ENCODE measurements around the gene TOMM40L. TPM values are rescaled to one million over a fixed set of nuclear protein-coding genes. Genes with fewer than 3 reads are reported as not detected.

TOMM40L gene
- total RNA-seq, 1 experiment from 2014 or later, result 15.0 TPM

GRCh38 chr1:161214369-161214768 lies 11.5 kb upstream of the TOMM40L start:
- Mint-ChIP-seq H3K27ac (ENCODE audit: unreplicated experiment) (no peak overlapping the region), H3K27me3 (ENCODE audit: unreplicated experiment) (peaks cover 21% of the 10 kb centered on the region), H3K36me3 (ENCODE audit: insufficient read depth, unreplicated experiment) (peaks cover 57% of the 10 kb centered on the region), H3K4me1 (ENCODE audit: low read depth, unreplicated experiment) (peaks cover 19% of the 10 kb centered on the region), H3K9me3 (ENCODE audit: low read depth, unreplicated experiment) (no peaks in the 10 kb centered on the region), H3K4me3 (ENCODE audit: low read depth, unreplicated experiment) (no peak overlapping the region)
- no TSS peak for BruUV-seq (replicated peaks)
- no peak for TF ChIP-seq CTCF (IDR thresholded peaks at IDR 0.05; ENCODE audit: unreplicated experiment)
- DNase-seq, result no peak
- intact Hi-C loops (cut with micrococcal nuclease; ENCODE audit: unreplicated experiment), result no loop called here
- CTCF ChIA-PET, result no interaction called here

- CTCF ChIA-PET, result no interaction called here
- Mint-ChIP-seq H3K4me1 (ENCODE audit: low read depth, unreplicated experiment) (peaks cover 12% of the 10 kb centered on the region), H3K9me3 (ENCODE audit: low read depth, unreplicated experiment) (no peaks in the 10 kb centered on the region), H3K27me3 (ENCODE audit: unreplicated experiment) (peaks cover 26% of the 10 kb centered on the region), H3K27ac (ENCODE audit: unreplicated experiment) (no peak within 1 kb of the TSS), H3K4me3 (ENCODE audit: low read depth, unreplicated experiment) (no peak within 1 kb of the TSS), H3K36me3 (ENCODE audit: insufficient read depth, unreplicated experiment) (peaks cover 50% of the 10 kb centered on the region)
- intact Hi-C loops (cut with micrococcal nuclease; ENCODE audit: unreplicated experiment), result no loop called here
- BruUV-seq (replicated peaks), result no TSS peak
- no peak for TF ChIP-seq CTCF (IDR thresholded peaks at IDR 0.05; ENCODE audit: unreplicated experiment)
- DNase-seq, result no peak
Measured at GRCh38 chr1:161215076-161215475, 10.8 kb upstream of the TOMM40L start, which contains the start of gene FCER1G. TSS of gene FCER1G (plus strand) at chr1:161215295. CDS start at chr1:161215322, 27 bp downstream.

GRCh38 chr1:161216945-161217712 lies 8.7 kb upstream of the TOMM40L start:
- Mint-ChIP-seq H3K27me3 (ENCODE audit: unreplicated experiment) (peaks cover 32% of the 10 kb centered on the region), H3K27ac (ENCODE audit: unreplicated experiment) (no peak overlapping the region), H3K4me1 (ENCODE audit: low read depth, unreplicated experiment) (peaks cover 9% of the 10 kb centered on the region), H3K4me3 (ENCODE audit: low read depth, unreplicated experiment) (no peak overlapping the region), H3K36me3 (ENCODE audit: insufficient read depth, unreplicated experiment) (peaks cover 32% of the 10 kb centered on the region), H3K9me3 (ENCODE audit: low read depth, unreplicated experiment) (no peaks in the 10 kb centered on the region)
- BruUV-seq (replicated peaks), result no TSS peak
- no peak for DNase-seq
- no peak for TF ChIP-seq CTCF (IDR thresholded peaks at IDR 0.05; ENCODE audit: unreplicated experiment)
- intact Hi-C loops (cut with micrococcal nuclease; ENCODE audit: unreplicated experiment), result no loop called here
- CTCF ChIA-PET, result interaction anchor here (0.7 to 1.0 kb wide), 2 partner anchors 15 to 157 kb away, joined by 5 to 6 read pairs; partner anchors contain the start of gene NDUFS2

- no peak for TF ChIP-seq CTCF (IDR thresholded peaks at IDR 0.05; ENCODE audit: unreplicated experiment)
- DNase-seq, result no peak
- CTCF ChIA-PET, result no interaction called here
- H3K27ac Mint-ChIP-seq (ENCODE audit: unreplicated experiment), result no peak overlapping the region
- H3K4me1 Mint-ChIP-seq (ENCODE audit: low read depth, unreplicated experiment), result peaks cover 9% of the 10 kb centered on the region
- H3K36me3 Mint-ChIP-seq (ENCODE audit: insufficient read depth, unreplicated experiment), result peaks cover 26% of the 10 kb centered on the region
- no peaks in the 10 kb centered on the region for H3K9me3 Mint-ChIP-seq (ENCODE audit: low read depth, unreplicated experiment)
- no TSS peak for BruUV-seq (replicated peaks)
- intact Hi-C loops (cut with micrococcal nuclease; ENCODE audit: unreplicated experiment), result no loop called here
- H3K27me3 Mint-ChIP-seq (ENCODE audit: unreplicated experiment), result peaks cover 39% of the 10 kb centered on the region
- no peak overlapping the region for H3K4me3 Mint-ChIP-seq (ENCODE audit: low read depth, unreplicated experiment)
Measured at GRCh38 chr1:161217831-161218230, 8.0 kb upstream of the TOMM40L start.
